ENCODE measurements around the gene GPN2.
"Not testable (repeated sequence)": the region's sequence is repeated elsewhere in the genome, so short reads cannot be mapped to it uniquely, and the experiment has no call there.

GPN2 gene

DNA sequence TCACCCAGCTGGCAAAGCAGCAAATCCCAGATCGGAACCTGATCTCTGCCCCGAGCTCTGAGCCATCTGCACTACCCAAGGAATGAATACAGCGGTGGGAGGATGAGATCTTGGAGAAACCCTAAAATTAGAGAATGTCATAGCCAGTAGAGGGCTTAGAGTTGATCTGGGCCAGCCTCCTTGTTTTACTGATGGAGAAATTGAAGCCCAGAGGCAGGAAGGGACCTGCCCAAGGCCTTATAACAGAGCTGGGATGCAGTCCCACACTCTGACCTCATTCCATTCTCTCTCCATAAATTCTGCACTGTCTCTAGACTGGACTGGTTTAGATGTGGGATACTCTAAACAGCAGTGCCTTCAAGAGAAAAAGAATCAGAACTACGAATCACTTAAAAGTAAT, 31.9 kb downstream of the GPN2 start:
- no peak for DNase-seq (ENCODE audit: low read depth, low spot score)

DNA sequence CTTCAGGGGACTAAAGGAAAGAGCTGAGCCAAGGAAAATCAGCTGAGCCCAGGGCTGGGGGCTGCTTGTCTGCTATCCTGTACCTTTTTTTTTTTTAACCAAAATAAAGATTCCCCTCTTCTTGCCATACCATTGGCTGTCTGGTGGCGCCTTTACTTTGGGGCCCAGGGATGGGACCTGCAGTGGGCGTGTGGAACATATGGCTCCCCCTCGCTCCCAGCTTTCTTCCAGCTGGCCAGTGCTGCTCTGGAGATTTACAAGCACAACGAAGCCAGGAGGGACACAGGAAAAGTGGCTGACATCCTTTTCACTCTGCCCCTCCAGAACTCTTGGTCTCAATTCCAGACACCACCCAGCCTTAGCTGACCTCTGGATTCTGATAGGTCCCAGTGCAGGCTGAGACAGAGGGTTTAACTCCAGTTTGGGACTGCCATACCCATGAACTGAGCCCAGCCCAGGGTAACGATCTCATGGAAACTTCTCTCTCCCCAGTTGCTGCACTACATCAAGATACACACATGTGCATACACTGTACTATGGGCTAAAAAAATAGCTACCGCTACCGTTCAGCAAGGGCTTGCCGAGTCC, 32.5 kb downstream of the GPN2 start:
- DNase-seq (ENCODE audit: low read depth, low spot score), result no peak

DNA sequence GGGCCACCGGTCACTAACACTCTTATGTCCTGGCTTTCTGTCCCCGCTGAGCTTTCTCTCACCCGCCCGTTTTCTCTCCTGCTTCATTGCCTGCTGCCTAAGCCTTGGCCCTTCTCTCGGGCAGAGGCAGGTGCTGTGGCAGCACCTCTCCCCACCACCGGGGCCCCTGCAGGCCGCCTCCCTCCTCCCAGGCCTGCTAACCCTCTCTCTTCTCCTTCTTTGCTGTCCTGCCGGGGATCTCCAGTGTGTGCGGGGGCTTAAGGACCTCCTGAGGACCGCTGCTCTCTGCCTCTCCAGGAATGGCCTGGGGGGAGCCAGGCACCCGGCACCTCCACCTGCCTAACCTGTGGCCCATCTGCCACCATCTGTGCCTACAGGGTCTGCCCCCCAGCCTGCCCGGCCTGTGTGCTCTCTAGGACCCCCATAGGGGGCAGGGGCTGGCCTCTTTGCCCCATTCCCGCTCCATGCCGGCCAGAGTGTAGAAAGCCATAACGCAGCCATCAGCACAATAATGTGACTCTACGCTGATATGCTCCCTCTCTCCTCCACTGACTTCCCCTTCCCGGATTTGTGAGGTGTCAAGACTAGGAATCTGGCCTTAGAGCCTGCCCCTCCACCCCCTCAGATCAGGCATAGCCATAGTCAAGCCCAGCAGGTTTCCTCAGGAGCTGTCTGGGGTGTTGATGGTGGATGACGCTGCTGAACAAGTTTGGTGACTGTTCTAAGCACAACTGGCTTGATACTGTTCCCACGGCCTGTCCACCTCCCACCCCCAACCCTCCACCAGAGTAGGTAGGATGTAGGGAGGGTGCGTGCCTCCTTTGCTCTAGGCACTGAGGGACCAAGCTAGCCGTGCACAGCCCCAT, 33.2 kb downstream of the GPN2 start:
- peak; percentile 82 for DNase-seq (ENCODE audit: low read depth, low spot score)

DNA sequence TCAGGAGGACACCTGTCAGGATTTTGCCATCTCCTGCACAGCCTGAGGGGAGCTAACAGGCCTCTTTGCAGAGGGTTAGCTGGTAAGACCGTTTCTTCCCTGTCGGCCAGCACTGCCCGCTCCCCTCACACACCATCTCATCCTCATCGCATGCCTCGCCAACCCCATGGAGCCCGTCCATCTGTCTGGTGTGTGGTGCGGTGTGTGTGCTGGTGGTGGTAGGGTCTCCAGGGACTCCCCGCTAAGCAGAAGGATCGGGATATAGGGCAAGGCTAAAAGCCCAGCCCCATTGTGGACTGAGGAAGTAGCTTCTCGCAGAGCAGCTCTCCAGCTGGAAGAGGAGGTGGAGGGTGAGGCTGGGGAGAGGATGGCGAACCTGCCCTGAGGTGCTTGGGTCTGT, 33.9 kb downstream of the GPN2 start:
- DNase-seq (ENCODE audit: low read depth, low spot score), result no peak

DNA sequence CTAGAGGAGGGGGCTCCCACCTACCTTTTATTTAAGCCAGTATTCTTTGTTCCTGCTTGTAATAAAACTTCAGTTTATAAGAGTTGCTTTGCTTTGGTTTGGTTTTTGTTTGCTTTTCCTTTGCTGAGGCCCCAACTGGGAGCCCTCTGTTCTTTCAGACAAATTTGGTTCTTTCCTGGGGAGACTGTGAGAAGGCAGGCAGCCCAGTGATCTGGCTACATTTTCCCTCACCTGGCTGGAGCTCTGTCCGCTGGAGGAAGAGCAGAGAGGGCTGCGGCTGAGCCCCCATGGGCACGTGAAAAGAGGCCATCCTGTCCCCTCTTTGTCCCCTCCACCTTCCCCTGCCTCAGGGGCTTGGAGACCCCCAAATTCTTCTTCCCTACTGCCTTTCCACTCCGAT, 34.4 kb downstream of the GPN2 start:
- no peak for DNase-seq (ENCODE audit: low read depth, low spot score)

DNA sequence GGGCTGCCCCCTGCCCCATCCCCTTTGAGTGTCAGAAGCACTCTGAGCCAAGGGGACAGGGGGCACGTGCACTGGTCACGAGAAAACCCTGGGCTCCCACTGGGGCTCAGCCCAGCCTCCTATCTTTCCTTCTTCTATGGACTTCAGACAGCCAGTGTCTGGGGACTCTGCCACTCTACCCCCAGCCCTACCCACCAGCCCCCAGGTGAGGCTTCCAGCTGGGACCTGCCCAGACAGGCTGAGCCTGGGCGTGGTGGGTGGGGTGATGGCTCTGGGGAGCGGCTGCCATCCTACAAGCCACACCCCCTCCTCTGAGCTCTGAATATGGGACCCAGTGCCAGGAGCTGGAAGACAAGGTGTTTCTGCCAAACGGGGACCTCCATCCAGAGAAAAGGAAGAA, 35.2 kb downstream of the GPN2 start:
- no peak for DNase-seq (ENCODE audit: low read depth, low spot score)

DNA sequence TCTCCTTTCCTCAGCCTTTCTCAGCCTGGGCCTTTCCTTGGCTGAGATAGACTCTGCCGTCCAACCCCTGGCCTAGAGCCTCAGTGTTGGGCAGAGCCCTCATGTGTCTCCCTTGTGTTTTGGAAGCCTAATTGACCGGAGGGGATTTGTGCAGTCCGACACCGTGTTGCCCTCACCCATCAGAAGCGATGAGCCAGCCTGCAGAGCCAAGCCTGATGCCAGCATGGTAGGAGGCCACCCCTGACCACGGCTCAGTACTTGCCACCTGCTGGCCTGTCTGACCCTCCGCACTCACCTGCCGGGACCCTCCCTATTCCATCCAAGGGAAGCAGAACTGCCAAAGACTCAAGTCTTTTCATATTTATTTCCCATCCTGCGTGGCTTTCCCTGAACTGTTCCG, 36.5 kb downstream of the GPN2 start:
- no peak for DNase-seq (ENCODE audit: low read depth, low spot score)

DNA sequence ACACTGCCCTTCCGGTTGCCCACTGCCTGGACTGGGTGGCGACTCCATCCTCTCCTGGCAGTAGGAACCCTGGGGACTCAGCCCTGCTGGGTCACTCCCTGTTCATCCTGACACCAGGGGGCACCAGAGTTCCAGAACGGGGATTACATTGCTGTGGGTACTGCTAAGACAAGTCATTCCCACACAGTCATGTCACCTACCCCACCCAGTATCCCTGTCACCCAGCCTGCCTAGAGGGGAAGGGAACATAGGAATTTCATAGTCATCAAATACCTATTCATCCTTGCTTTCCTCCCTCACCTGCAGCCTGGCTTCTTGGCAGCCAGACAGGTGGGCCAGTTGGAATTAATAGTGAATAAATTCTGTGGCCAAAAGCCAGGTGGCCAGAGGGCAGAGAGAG, 36.9 kb downstream of the GPN2 start:
- DNase-seq (ENCODE audit: low read depth, low spot score), result peak; percentile 88

DNA sequence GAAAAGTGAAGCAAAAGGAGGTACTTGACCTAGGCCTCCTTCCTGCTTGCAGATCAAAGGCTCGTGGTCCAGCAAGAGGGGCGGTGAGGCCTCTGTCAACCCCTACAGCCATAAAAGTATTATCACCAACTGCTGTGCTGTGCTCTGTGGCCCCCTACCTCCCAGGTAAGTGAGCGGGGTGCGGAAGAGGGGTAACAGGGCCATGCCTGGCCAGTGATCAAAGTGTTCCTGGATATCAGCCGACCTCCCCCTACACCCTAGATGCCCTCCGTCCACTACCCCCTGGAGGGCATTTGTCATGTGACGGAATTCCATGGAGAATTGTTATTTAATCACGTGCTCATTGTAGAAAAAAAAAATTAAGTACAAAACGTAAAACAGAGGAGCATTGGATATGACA, 37.4 kb downstream of the GPN2 start:
- DNase-seq (ENCODE audit: low read depth, low spot score), result no peak

DNA sequence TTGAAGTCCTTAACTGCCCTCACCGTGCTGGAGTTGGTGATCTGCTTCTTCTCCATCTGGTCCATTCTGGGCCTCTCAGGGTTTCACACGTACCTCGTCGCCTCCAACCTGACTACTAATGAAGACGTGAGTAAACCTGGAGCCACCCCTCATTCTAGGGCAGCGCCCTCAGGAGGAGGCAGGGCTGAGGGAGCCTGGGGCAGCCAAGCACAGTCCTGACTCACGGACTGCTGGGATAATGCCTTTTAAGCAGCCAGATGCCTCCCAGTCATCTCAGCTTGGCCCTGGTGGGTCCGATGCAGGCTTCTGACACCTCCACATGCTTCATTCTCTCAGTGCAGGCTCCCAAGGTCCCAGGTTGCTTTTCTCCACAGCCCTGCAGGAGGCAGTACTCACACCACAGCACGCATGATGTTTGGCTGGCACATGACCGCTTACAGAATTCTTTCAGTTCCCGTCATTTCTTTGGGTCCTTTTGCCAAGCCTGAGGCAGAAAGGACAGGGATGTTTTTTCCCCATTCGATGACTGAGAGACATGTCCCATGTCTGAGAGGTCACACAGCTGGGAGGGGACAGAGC, 38.9 kb downstream of the GPN2 start:
- DNase-seq (ENCODE audit: low read depth, low spot score), result no peak

DNA sequence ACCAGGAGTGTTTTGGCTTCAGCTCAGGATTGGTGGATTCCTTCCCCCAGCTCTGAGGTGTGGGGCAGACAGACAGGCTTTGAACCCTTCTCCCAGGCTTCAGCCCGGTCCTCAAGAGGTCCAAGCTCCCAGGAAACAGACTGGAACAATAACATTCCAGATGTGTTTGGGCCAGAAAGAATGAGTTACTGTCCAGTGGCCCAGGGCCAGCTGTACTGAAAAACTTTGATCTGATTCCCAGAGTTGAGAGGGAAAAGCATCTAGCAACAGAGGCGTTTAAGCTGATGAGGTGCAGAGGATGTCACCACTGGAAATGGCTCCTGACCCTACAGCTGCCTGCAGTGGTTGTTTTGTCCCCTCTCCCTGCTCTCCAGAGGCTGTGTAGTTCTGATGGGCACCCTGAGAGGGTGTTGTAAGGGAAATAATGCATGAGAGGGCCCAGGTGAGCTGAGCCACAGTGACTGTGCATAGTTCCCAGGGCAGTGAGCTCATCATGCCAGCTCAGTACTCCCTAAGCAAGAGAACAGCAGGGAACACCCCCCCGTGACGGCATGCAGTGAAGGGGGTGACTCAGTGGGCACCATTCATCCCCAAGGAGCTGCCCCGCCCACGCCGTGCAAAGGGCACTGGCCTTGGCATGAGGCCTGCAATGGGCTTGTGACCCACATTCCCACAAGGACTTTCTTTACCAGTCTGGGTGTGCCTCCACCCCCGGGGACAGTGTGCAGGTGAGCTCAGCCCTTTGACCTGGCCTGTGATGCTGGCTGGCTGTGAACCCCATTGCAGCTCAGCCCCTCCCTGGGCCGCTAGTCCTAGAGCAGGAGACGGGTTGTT, 40.9 kb downstream of the GPN2 start:
- DNase-seq (ENCODE audit: low read depth, low spot score), result no peak

DNA sequence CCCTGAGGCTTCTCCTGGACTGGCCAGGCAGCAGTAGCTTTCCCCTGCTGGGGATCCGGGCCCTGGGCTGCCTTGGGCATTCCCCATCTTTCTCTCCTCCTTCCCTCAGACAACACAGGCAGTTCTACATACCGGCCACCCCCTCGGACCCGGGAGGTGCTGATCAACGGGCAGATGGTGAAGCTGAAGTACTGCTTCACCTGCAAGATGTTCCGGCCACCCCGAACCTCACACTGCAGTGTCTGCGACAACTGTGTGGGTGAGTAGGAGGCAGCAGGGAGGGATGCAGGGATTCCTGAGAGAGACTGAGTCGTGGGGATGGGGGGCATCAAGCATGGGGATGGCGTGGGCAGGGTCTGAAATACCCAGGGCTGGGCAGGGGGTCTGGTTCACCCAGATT, 41.6 kb downstream of the GPN2 start:
- no peak for DNase-seq (ENCODE audit: low read depth, low spot score)

DNA sequence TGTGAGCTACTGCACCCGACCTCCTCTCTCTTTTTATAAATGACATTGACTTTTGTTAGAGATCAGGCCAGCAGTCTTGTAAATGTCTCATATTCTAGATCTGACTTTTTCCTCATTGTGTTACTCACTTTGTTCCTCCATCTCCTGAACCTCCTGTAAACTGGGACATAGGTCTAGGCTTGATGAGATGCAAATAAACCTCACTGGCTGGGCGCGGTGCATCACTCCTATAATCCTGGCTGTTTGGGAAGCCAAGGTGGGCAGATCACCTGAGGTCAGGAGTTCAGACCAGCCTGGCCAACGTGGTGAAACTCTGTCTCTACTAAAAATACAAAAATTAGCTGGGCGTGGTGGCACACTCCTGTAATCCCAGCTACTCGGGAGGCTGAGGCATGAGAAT, 42.3 kb downstream of the GPN2 start:
- DNase-seq (ENCODE audit: low read depth, low spot score), result not testable (repeated sequence)

DNA sequence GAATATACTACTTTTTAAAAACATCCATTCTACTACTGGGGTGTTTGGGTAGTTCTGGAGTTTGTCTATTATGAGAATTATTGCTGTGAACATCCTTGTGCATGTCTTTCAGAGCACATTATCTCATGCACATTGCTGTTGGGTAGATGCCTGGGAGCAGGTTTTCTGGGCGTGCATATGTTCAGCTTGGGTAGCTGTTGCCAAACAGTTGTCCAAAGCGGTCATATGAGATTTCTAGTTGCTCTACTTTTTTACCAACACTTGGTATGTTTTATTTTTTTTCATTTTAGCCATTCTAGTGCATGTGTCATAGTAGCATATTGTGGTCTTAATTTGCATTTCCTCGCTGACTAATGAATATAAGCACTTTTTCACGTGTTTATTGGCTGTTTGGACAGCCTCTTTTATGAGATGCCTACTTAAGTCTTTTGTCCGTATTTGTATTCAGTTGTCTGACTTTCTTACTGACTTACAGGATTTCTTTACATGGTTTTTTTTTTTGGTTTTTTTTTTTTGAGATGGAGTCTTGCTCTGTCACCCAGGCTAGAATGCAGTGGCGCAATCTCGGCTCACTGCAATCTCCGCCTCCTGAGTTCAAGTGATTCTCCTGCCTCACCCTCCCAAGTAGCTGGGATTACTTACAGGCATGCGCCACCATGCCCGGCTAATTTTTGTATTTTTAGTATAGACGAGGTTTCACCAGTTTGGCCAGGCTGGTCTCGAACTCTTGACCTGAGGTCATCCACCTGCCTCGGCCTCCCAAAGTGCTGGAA, 45.5 kb downstream of the GPN2 start:
- DNase-seq (ENCODE audit: low read depth, low spot score), result no peak

DNA sequence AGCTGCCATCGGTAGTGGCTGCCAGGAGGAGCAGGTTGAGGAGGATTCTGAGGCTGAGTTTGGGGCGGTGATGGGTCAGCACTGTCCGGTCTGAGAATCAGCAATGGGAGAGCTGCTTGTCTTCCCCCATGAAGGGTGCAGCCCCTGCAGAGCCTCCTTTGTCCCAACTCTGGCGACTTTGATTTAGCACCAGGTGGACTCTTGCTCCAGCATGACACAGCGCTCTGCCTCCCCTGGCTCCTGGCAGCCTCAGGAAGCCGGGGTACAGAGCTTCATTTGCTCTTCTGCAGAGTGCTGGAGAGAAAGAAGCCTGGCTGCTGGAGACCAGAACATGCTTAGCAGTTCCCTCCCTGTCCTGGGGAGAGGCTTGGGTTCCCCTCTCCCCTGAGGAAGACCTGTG, 50.3 kb downstream of the GPN2 start:
- DNase-seq (ENCODE audit: low read depth, low spot score), result no peak

DNA sequence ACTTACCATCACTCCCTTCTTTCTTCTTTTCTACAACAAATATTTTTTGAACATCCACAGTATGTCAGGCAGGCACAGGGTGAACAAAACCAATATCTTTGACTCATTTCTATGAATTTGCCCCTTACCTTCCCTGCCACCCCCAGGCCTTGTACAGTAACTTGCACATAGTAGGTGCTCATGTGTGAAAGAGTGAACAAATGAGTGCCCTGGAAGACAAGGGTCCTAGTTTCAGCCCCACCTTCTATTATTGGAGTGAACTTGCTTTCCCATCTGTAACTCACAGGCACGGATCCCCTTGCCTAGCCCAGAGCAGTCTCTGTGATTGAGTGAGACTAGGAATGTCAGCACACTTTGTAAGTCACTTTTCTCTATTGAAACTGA, 50.8 kb downstream of the GPN2 start:
- DNase-seq (ENCODE audit: low read depth, low spot score), result no peak

DNA sequence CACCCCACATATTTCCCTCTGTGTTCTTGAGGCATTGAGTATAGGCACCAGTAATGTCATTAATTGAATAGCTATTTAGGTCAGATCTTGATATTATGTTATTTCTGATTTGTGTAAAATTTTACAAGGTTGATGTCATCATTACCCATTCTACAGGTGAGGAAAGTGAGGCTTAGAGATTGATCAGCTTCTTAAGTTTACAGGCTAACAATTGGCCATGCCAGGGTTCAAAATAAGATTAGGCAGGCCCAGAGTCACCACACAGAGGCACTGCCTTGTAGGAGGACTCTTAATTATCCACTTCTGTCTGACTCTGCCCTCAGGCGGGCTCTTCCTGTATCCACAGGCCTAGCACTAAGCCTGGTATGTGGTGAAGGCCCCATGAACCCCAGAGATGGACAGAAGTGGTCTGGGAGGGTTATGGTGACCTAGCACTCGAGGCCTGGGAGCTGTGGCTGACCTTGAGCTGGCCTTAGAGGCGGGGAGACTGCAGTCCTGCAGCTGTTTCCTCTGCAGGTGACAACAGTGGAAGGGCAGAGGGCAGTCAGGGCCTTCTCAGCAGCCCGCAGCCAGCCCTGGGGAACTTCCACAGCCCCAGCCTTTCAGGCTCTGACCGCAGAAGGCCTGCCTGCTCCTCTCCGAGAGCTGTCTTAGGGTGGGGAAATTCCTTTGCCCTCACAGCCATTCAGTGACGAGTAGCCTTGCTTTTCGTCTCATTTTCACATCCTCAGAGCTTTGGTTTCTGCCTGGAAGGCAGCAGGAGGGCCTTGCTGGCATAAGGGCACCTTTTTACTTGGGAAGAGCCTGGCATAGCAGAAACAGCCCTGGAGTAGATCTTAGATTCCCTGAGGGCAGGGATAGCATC, 51.4 kb downstream of the GPN2 start:
- DNase-seq (ENCODE audit: low read depth, low spot score), result no peak

DNA sequence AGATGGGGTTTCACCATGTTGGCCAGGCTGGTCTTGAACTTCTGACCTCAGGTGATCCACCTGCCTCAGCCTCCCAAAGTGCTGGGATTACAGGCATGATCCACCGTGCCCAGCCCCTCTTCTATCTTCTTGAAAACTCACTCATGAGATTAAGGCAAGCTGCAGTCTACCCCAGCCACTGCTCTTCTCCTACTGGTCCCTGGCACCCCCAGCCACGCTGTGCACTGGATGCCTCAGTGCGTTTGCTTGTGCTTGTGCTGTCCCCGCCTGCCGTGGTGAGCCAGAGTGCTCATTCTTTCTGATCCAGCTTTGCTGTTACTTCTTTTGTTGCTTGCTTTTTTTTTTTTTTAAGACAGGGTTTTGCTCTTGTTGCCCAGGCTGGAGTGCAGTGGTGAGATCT, 52.4 kb downstream of the GPN2 start:
- not testable (repeated sequence) for DNase-seq (ENCODE audit: low read depth, low spot score)

DNA sequence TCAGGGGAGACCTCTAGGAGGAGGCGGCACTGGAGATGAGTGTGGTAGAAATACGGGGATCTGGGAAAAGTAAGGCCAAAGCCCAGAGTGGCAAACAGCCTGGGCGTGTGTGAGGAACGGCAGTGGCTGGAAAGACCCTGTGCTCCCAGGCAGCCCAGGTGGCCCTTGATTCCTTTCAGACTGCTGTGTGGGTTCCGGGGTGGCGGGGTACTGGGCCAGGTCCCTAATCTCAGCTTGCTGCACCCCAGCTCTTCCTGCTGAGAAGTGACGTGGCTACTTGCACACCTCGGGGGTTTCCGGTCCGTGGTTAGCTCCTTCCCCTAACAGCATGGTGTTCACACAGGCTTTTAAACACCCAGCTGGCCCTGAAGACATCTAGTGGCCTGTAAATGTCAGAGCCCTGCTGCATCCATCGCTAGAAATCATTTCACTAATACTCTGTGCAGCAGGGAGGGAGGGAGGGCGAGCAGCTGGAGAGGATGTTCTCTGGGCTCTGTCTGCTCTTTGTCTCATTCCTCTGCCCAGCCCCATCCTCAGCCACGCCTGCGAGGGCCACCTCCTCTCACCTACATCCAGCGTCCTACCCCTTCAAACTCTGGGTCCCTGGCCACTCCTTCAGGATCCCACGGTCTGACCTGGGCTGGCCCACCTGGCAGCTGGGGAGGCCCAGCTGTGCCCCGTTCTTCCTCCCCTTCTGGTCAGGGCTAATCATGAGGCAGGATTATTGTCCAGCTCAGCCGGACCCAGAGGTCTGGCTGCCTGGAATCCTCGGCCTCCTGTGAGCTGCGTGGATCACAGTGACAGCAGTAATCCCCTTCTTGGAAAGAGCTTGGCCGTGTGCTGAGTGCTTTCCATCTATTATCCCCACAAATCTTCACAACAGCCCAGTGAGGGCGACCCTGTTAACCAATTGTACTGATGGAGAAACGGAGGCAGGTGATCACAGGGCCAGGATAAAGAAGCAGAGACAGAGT, 56.4 kb downstream of the GPN2 start:
- DNase-seq (ENCODE audit: low read depth, low spot score), result no peak
